Glutamatergic neuron (in vitro differentiated cells): ENCODE measurements around the gene ZNF438. TPM values are rescaled to one million over a fixed set of nuclear protein-coding genes. Genes with fewer than 3 reads are reported as not detected.

ENCODE experiments used
- DNase-seq: peaks from one replicate; pipeline ENCODE4 v3.0.0; 2022
- H3K27ac Mint-ChIP-seq: one replicate; pipeline ENCODE4 v1.8.0; 2020; ENCODE audit warnings: mild to moderate bottlenecking, mixed read lengths, inconsistent platforms; ENCODE audit not compliant: unreplicated experiment
- H3K27me3 Mint-ChIP-seq: one replicate; pipeline ENCODE4 v1.8.0; 2020; ENCODE audit warnings: mild to moderate bottlenecking, moderate library complexity, mixed read lengths, inconsistent platforms; ENCODE audit not compliant: unreplicated experiment
- H3K36me3 Mint-ChIP-seq: one replicate; pipeline ENCODE4 v1.8.0; 2020; ENCODE audit warnings: mild to moderate bottlenecking, mixed read lengths, inconsistent platforms; ENCODE audit not compliant: unreplicated experiment
- H3K4me1 Mint-ChIP-seq: one replicate; pipeline ENCODE4 v1.8.0; 2020; ENCODE audit warnings: mild to moderate bottlenecking, low read depth, mixed read lengths, inconsistent platforms; ENCODE audit not compliant: unreplicated experiment
- H3K4me3 Mint-ChIP-seq: one replicate; pipeline ENCODE4 v1.8.0; 2020; ENCODE audit warnings: mild to moderate bottlenecking, mixed read lengths, inconsistent platforms; ENCODE audit not compliant: unreplicated experiment
- H3K9me3 Mint-ChIP-seq: one replicate; pipeline ENCODE4 v1.8.0; 2020; ENCODE audit warnings: mild to moderate bottlenecking, moderate library complexity, mixed read lengths, inconsistent platforms; ENCODE audit not compliant: unreplicated experiment
- CTCF ChIP-seq: fragments of 200-600 bp; sonication (generic); IDR thresholded peaks from one replicate; pipeline ENCODE4 v1.5.0; 2021; ENCODE audit not compliant: partially characterized antibody, unreplicated experiment
- total RNA-seq: library from RNA; stranded (reverse); fragmentation: NEBNext Ultra II Directional; extraction: Animal tissue kit (Norgen Biotek cat#: 25700); gene quantifications from one replicate; pipeline ENCODE4 v1.2.1, GENCODE V29; 2021; ENCODE audit not compliant: unreplicated experiment

The ZNF438 gene
- total RNA-seq, 1 donor from 2014 or later: 3.5 TPM

- H3K36me3 Mint-ChIP-seq: no peaks in the 10 kb centered on the region
- H3K27ac Mint-ChIP-seq: no peak overlapping the region
- TF ChIP-seq CTCF: no peak
- no peaks in the 10 kb centered on the region for H3K9me3 Mint-ChIP-seq
- no peak for DNase-seq
- peaks cover 1% of the 10 kb centered on the region for H3K4me1 Mint-ChIP-seq
- H3K27me3 Mint-ChIP-seq: peaks cover 2% of the 10 kb centered on the region
- H3K4me3 Mint-ChIP-seq: no peak overlapping the region
Observed at GRCh38 chr10:30813872-30814481, 217.7 kb downstream of the ZNF438 start.

GRCh38 chr10:30812018-30812851 lies 219.4 kb downstream of the ZNF438 start:
- Mint-ChIP-seq H3K27ac (no peak overlapping the region), H3K4me3 (no peak overlapping the region), H3K36me3 (no peaks in the 10 kb centered on the region), H3K9me3 (no peaks in the 10 kb centered on the region), H3K27me3 (peaks cover 2% of the 10 kb centered on the region), H3K4me1 (no peaks in the 10 kb centered on the region)
- DNase-seq: no peak
- TF ChIP-seq CTCF: no peak

- Mint-ChIP-seq H3K27me3 (peaks cover 2% of the 10 kb centered on the region), H3K9me3 (no peaks in the 10 kb centered on the region), H3K36me3 (no peaks in the 10 kb centered on the region), H3K4me1 (no peaks in the 10 kb centered on the region), H3K4me3 (no peak overlapping the region), H3K27ac (no peak overlapping the region)
- DNase-seq: no peak
- TF ChIP-seq CTCF: no peak
Observed at GRCh38 chr10:30811276-30812017, 220.2 kb downstream of the ZNF438 start.

GRCh38 chr10:30810416-30810815 lies 221.2 kb downstream of the ZNF438 start:
- peaks cover 2% of the 10 kb centered on the region for H3K27me3 Mint-ChIP-seq
- H3K9me3 Mint-ChIP-seq: no peaks in the 10 kb centered on the region
- H3K4me1 Mint-ChIP-seq: no peaks in the 10 kb centered on the region
- no peak overlapping the region for H3K27ac Mint-ChIP-seq
- no peak for DNase-seq
- H3K4me3 Mint-ChIP-seq: no peak overlapping the region
- no peak for TF ChIP-seq CTCF
- H3K36me3 Mint-ChIP-seq: no peaks in the 10 kb centered on the region
